NCI-H510A (cell line): ENCODE results near the gene PRIMPOL.
A peak's percentile ranks its signal among the peaks of the same experiment; 100 is the strongest.
"Not testable (repeated sequence)": the region's sequence is repeated elsewhere in the genome, so short reads cannot be mapped to it uniquely, and the experiment has no call there.

Source experiments
- DNase-seq: peaks from one replicate; lab custom pipeline; 2025; lab: John Stamatoyannopoulos, UW

The PRIMPOL gene, protein sequence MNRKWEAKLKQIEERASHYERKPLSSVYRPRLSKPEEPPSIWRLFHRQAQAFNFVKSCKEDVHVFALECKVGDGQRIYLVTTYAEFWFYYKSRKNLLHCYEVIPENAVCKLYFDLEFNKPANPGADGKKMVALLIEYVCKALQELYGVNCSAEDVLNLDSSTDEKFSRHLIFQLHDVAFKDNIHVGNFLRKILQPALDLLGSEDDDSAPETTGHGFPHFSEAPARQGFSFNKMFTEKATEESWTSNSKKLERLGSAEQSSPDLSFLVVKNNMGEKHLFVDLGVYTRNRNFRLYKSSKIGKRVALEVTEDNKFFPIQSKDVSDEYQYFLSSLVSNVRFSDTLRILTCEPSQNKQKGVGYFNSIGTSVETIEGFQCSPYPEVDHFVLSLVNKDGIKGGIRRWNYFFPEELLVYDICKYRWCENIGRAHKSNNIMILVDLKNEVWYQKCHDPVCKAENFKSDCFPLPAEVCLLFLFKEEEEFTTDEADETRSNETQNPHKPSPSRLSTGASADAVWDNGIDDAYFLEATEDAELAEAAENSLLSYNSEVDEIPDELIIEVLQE

DNA sequence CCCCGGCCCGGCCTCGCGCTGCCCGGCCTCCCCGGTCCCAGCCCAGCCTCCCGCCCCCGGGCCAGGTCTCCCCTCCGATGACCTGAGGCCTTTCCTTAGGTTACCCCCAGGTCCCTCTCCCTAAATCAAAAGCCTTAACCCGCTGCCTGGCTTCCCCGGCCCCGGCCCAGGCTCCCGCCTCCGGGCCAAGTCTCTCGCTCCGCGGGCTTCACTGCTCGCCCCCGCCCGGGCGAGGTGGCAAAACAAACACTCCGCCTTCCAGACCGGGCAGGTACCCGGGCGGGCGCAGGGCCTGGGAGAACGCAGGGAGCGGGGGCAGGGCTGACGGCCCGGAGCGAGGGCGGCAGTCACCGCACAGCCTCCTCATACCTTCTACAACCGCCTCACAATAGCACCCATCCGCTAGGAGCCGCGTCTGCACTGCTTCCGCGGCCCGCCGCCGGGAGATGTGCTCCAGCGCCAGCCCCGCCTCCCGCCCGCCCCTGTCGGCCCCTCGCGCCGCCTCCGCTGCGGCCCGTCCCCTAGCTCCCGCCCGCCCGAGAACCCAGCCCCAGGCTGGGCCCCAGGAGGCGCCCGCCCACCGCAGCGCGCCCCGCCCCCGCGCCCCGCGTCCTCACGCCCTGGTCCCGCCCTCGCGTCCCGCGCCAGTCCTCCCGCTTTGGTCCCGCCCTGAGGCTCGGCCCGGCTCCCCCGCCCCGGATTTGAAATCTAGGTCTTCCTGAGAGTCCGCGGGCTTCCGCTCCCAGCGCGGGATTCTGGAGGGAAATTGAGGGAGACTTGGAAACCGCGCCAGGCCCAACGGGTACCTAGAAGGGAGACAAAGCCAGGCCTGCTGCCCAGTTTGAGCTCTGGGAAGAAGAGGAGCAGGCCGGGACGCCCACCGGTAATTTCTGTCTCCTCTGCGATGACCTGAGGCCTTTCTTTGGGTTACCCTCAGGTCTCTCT lies at the start of gene PRIMPOL, which contains the start of gene CASP3:
Gene PRIMPOL (plus strand): TSS at position 713 of the 945 bp plus-strand sequence. CDS start 7,403 bp downstream, outside the sequence.
Gene CASP3 (minus strand): TSS at position 422 of the 945 bp plus-strand sequence. CDS start 10,994 bp downstream, outside the sequence.
- peak; percentile 95 for DNase-seq

DNA sequence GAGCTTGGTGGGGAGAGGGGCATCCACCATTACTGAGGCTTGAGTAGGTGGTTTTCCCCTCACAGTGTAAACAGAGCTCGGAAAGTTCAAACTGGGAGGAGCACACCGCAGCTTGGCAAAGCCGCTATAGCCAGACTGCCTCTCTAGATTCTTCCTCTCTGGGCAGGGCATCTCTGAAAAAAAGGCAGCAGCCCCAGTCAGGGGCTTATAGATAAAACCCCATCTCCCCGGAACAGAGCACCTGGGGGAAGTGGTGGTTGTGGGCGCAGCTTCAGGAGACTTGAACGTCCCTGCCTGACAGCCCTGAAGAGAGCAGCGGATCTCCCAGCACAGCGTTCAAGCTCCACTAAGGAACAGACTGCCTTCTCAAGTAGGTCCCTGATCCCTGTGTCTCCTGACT lies 48.6 kb upstream of the PRIMPOL start:
- not testable (repeated sequence) for DNase-seq

- not testable (repeated sequence) for DNase-seq
Observed at GRCh38 chr4:184602857-184603256, 46.7 kb upstream of the PRIMPOL start.

DNA sequence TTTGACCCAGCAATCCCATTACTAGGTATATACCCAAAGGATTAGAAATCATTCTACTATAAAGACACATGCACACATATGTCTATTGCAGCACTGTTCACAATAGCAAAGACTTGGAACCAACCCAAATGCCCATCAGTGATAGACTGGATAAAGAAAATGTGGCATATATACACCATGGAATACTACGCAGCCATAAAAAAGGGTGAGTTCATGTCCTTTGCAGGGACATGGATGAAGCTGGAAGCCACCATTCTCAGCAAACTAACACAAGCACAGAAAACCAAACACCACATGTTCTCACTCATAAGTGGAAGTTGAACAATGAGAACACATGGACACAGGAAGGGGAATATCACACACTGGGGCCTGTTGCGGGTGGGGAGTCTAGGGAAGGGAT lies 42.1 kb upstream of the PRIMPOL start:
- DNase-seq, result not testable (repeated sequence)

DNA sequence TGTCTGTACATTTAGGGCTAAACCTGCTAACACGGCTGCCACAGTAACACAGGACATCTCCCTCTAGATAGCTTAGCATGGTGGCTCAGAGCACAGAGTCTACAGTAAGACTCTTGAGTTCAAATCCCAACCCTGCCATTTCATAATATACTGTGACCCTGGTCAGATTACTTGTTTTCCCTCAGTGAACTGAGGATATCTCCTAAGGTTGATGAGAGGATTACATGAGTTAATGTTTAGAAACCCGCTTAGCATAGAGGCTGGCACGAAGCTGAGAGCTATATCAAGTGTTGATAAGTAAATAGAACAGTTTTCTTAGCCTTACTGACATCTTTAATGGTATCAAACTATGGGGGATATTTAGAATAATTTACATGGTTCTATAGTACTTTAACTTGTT lies 37.5 kb upstream of the PRIMPOL start:
- DNase-seq, result no peak

GRCh38 chr4:184613405-184613804 lies 36.1 kb upstream of the PRIMPOL start:
- DNase-seq, result no peak

- DNase-seq, result no peak
Observed at GRCh38 chr4:184614509-184614908, 35.0 kb upstream of the PRIMPOL start.

DNA sequence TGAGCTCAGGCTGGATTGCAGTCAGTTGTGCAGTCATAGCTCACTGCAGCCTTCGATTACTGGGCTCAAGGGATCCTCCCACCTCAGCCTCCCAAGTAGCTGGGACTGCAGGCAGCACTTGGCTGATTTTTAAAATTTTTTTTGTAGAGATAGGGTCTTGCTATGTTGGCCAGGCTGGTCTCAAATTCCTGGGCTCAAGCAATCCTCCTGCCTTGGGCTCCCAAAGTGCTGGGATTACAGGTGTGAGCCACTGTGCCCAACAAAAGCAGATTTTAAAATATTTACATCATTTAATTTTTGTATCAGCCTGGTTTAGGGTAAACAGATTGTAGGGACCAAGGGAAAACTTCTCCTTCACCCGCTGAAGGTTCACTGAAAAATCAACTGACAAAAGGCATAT lies 33.4 kb upstream of the PRIMPOL start:
- DNase-seq, result not testable (repeated sequence)

- no peak for DNase-seq
Observed at GRCh38 chr4:184616633-184617551, 32.6 kb upstream of the PRIMPOL start.

GRCh38 chr4:184617600-184618196 lies 31.8 kb upstream of the PRIMPOL start:
- DNase-seq, result no peak

DNA sequence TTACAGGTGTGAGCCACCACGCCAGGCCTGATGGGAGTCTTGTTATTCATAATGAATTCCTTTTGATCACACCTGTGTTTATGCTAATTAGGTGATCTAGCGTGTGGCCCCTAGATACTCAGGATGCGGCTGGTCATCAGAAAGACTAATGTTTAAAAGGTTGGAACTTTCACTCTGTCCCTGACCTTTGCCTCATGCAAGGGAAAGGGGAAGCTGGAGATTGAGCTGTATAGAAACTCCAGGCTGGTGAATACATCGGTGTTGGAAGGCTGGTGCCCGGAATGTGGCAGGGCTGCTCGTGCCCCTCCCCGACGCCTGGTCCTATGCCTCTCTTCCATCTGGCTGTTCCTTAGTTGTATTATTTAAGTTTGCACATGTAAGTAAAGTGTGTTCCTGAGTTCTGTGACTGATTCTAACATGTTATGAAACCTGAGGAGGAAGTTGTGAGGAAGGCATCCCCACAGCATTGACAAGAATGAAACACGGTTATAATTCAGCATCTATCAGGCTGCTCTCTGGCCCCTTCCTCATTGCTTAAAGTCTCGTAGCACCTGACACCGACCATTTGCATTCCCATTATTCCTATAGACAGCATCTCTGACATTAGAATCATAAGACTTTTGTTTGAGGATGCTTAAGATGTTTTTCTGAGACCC lies 29.2 kb upstream of the PRIMPOL start:
- no peak for DNase-seq

DNA sequence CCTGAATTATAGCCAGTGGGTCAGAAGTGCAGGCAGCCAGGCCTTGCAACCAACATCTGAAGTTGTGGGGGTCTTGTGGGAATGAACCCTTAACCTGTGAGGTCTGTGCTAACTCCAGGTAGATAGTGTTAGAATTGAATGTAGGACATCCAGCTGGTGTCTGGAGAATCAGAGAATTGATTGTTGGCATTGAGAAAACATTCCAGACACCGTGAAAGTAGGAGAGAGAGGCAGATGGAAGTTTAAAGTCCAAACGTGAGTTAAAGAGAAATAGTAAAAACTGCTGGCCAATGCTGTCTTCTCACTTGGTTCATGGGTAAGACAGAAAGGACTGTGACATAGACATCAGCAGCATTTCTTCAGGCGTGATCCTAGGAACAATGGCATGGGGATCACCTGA lies 28.0 kb upstream of the PRIMPOL start:
- no peak for DNase-seq

DNA sequence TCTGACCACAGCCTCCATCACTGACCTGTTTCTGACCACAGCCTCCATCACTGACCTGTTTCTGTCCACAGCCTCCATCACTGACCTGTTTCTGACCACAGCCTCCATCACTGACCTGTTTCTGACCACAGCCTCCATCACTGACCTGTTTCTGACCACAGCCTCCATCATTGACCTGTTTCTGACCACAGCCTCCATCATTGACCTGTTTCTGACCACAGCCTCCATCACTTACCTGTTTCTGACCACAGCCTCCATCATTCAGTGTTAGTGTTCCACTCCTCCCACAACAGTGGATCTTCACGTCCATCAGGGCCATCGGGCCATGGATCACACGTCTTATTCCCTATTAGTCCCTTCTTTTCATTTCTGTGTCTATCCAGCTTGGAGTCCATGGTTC lies 25.0 kb upstream of the PRIMPOL start:
- DNase-seq, result not testable (repeated sequence)

DNA sequence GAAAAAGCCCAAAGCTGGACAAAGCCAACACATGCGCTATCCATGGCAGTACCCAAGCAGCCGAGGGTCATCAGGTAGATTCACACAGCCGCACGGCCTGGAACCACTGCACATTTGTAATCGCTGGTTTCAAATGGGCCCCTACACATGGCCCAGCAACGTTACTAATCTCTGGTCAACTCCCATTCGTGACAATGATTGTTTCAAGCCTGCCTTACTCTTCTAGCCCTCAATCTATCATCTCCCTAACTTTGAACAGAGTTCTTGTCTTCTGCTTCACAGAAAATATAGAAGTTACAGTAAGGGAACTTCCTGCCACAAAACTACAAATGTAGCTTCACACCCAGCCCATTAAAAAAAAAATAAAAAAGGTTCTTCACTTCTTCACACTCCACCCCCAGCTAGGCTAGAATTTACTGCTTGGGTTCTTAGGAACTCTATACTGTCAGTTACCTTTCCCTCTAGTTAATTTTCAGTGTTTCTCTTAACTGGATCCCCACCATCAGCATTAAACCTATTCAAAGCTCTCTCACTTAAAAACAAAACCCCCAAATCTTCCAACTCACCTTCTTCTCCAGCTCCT lies 24.5 kb upstream of the PRIMPOL start:
- DNase-seq, result no peak

DNA sequence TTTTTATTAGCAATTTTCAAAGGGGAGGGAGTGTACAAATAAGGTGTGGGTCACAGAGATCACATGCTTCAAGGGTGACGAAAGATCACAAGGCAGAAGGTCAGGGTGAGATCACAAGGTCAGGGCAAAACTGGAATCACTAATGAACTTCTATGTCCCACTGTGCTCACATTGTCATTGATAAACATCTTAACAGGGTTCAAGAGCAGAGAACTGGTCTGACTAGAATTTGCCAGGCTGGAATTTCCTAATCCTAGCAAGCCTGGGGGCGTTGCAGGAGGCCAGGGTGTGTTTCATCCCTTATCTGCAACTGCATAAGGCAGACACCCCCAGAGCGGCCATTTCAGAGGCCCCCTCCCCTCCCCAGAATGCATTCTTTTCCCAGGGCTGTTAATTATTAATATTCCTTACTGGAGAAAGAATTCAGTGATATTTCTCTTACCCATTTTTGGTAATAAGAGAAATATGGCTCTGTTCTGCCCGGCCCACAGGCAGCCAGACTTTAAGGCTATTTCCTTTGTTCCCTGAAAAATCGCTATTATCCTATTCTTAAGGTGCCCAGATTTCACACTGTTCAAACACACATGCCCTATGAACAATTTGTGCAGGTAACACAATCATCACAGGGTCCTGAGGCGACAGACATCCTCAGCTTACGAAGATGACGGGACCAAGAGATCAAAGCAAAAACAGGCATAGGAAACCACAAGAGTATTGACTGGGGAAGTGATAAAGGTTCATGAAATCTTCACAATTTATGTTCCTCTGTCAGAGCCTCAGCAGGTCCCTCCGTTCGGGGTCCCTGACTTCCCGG lies 23.5 kb upstream of the PRIMPOL start:
- not testable (repeated sequence) for DNase-seq

DNA sequence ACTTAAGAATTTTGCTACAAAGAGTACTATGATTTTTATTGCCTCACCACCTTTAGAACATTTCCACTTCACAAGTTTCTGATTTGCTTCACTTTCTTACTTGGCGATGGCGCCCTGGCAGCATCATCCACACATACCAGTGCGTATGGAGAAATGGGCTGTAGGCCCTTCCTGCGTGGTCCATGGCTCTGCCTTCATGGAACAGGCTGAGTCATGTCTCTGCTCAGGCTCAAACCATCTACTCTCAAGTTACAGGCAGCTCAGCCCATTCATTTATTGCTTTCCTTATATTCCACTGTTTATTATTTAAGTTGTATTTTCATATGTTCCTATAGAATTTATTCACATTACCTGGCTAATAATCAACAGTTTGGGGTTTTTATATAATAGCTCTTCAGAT lies 21.4 kb upstream of the PRIMPOL start:
- no peak for DNase-seq

GRCh38 chr4:184632842-184633241 lies 16.7 kb upstream of the PRIMPOL start:
- no peak for DNase-seq

- no peak for DNase-seq
Observed at GRCh38 chr4:184635381-184635780, 14.2 kb upstream of the PRIMPOL start.

DNA sequence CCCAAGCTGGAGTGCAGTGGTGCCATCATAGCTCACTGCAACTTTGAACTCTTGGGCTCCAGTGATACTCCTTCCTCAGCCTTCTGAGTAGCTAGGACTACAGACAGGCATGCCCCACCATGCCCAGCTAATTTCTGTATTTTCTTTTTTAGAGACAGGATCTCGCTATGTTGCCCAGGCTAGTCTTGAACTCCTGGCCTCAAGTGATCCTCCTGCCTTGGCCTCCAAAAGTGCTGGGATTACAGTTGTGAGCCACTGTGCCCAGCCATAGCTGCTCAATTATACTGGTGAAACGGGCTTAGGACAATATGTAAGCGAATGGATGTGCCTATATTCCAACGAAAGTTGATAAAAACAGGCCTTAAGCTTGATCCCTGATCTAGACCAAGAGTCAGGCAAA lies 13.4 kb upstream of the PRIMPOL start:
- no peak for DNase-seq
